Right kidney (tissue), 9 donors: Measurements from ENCODE around the gene FZD1.

ENCODE experiments used
- DNase-seq: peaks from one replicate; pipeline ENCODE4 v3.0.0-alpha.2; 2016
- long read RNA-seq, 8 donors: transcript quantifications; one replicate each; lab custom pipeline, GENCODE V29; 2026

FZD1 gene
- long read RNA-seq, donor 1, full-length matches to known transcripts, result 68 of 68 reads
- long read RNA-seq, donor 1, partial matches to known transcripts, result 0 of 68 reads
- long read RNA-seq, donor 1, other reads (novel, unspliced or antisense), result 0 of 68 reads
- long read RNA-seq, donor 2, full-length matches to known transcripts, result 69 of 69 reads
- long read RNA-seq, donor 2, partial matches to known transcripts, result 0 of 69 reads
- long read RNA-seq, donor 2, other reads (novel, unspliced or antisense), result 0 of 69 reads
- long read RNA-seq, donor 3, full-length matches to known transcripts, result 46 of 46 reads
- long read RNA-seq, donor 3, partial matches to known transcripts, result 0 of 46 reads
- long read RNA-seq, donor 3, other reads (novel, unspliced or antisense), result 0 of 46 reads
- long read RNA-seq, donor 4, full-length matches to known transcripts, result 73 of 73 reads
- long read RNA-seq, donor 4, partial matches to known transcripts, result 0 of 73 reads
- long read RNA-seq, donor 4, other reads (novel, unspliced or antisense), result 0 of 73 reads
- long read RNA-seq, donor 5, full-length matches to known transcripts, result 78 of 78 reads
- long read RNA-seq, donor 5, partial matches to known transcripts, result 0 of 78 reads
- long read RNA-seq, donor 5, other reads (novel, unspliced or antisense), result 0 of 78 reads
- long read RNA-seq, donor 6, full-length matches to known transcripts, result 93 of 93 reads
- long read RNA-seq, donor 6, partial matches to known transcripts, result 0 of 93 reads
- long read RNA-seq, donor 6, other reads (novel, unspliced or antisense), result 0 of 93 reads
- long read RNA-seq, donor 7, full-length matches to known transcripts, result 149 of 149 reads
- long read RNA-seq, donor 7, partial matches to known transcripts, result 0 of 149 reads
- long read RNA-seq, donor 7, other reads (novel, unspliced or antisense), result 0 of 149 reads
- long read RNA-seq, donor 8, full-length matches to known transcripts, result 94 of 94 reads
- long read RNA-seq, donor 8, partial matches to known transcripts, result 0 of 94 reads
- long read RNA-seq, donor 8, other reads (novel, unspliced or antisense), result 0 of 94 reads

- DNase-seq, result peak; percentile 99
Measured at GRCh38 chr7:91264046-91264923, at the start of gene FZD1. Gene FZD1, plus strand, starts transcription at chr7:91264433. Its CDS starts 448 bp downstream, at chr7:91264881.

- no peak for DNase-seq
Measured at GRCh38 chr7:91226411-91226810, 37.8 kb upstream of the FZD1 start.

DNA sequence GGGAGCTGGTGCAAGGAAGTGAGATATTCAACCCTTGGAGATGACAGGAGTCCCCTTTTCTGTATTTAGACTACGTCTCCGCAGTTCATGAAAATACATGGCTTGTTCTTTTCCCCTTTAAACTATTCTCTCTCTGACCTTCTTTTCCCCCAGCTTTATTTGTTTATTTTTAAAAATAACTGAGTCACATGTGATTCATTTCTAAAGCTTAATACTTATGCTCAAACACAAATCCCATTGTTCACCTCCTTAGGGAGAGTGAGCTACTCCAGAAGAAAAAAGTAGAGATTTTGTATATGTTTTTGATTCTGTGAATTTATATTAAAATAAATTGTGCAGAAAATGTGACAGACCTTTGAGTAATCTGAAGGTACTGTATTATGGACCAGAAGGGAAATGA is 35.9 kb upstream of the FZD1 start:
- DNase-seq, result no peak

GRCh38 chr7:91228927-91229558 is 35.2 kb upstream of the FZD1 start:
- DNase-seq, result no peak

GRCh38 chr7:91230100-91230499 is 34.1 kb upstream of the FZD1 start:
- DNase-seq, result no peak

DNA sequence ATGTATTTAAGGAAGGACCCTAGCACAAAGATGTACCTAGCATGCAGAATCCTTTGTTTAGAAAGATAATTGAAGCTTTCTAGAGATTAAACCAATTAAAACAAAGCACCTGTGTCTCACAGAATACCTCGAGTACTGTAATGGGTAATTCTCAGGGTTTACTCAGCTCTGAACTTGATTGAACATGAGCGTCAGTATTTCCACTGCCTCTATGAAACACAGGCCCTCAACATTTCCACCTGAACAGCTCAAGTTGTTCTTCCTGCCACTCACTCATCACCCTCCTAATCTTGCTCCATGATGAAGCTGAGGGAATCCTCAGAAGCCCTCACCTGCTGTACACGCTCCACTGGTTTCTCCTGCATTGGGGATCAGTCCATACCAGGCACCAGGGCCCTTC is 33.7 kb upstream of the FZD1 start:
- no peak for DNase-seq

- DNase-seq, result no peak
Measured at GRCh38 chr7:91233212-91233611, 31.0 kb upstream of the FZD1 start.

GRCh38 chr7:91235211-91235832 is 28.9 kb upstream of the FZD1 start:
- no peak for DNase-seq

DNA sequence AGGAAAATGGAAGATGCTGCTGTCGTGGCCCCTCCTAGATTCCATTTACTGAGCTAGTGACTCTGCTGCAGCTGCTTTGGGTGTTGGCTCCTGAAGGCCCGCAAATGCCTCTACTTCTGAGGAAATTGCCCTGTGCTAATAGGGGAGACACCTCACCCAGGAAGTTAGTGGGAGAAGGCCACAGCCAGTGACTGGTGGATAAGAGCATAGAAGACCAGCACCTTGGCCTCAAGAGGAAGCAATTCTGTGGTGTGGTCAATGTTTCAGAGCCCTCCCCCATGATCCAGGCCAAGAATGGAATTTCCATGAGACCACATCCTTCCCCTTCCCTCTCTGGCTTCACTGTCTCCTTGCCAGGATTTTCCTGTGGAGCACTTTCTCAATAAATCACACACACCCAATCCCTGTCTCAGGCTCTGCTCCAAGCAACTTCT is 25.0 kb upstream of the FZD1 start:
- no peak for DNase-seq

DNA sequence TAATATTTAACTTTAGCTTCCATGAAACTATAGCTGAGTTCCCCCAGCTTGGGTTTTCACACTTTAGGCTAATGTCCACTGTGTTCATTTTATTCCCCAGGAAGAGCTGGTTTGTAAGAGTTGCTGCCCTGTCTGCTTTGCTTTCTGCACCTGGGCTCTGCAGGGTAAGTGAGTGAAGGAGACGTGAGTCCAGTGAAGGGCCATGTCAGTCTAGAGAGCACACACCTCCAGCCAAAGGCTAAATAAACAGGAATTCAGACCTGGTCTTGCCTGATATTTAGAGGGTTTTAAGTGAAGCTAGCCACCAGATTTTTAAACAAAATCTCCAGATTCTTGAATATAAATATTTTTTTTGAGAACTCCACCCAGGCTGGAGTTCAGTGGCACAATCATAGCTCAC is 24.5 kb upstream of the FZD1 start:
- DNase-seq, result no peak

- DNase-seq, result no peak
Measured at GRCh38 chr7:91240376-91240941, 23.8 kb upstream of the FZD1 start.

- no peak for DNase-seq
Measured at GRCh38 chr7:91242097-91242844, 22.0 kb upstream of the FZD1 start.

DNA sequence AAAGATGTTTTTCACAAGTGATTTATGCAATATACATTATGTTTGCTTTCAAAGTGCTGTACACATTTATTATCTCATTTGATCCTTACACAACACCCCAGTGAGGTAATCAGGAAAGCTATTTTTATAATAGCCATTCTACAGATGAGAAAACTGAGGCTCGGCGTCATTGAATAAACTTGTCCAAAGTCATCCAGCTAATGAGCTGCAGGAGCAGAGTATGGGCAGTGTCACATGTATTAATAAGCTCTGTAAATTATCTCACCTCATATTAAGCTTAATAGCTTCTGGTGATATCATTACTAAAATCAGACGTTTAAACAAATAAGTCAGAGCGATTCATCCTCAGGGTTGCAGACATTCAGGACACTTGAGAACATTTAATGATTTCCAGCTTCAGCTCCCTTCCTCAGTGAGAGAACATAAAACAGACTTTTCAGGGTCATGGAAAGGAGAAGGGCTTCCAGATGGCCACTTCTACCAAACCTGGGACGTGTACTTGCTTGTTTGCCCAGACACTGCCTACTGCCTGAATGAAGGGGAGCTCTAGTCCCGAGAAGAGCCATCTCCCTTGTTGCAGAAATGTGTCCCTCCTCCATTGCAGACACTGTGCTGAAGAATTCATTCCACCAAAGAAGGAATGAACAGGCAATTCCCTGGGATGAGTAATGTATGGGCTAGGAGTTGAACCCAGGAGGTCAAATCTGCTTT is 20.5 kb upstream of the FZD1 start:
- DNase-seq, result no peak

- no peak for DNase-seq
Measured at GRCh38 chr7:91247500-91247899, 16.7 kb upstream of the FZD1 start.

- DNase-seq, result no peak
Measured at GRCh38 chr7:91248996-91249395, 15.2 kb upstream of the FZD1 start.

- no peak for DNase-seq
Measured at GRCh38 chr7:91249506-91250233, 14.6 kb upstream of the FZD1 start.

- no peak for DNase-seq
Measured at GRCh38 chr7:91250706-91251105, 13.5 kb upstream of the FZD1 start.

- DNase-seq, result no peak
Measured at GRCh38 chr7:91251877-91252276, 12.4 kb upstream of the FZD1 start.
